GM12878 (cell line): ENCODE data around the gene SV2A. TPM values are rescaled to one million over a fixed set of nuclear protein-coding genes. Genes with fewer than 3 reads are reported as not detected.

ENCODE experiments used
- ATAC-seq: fragments of 200-7000 bp; cut with Tn5 transposase; 3 replicates; pipeline ENCODE4 v1.9.1; 2020; ENCODE audit warnings: mild to moderate bottlenecking, moderate library complexity
- BruUV-seq: library from RNA; stranded (reverse); fragments of 400-500 nt; replicated peaks from 2 replicates; lab custom pipeline; 2021; lab: Mats Ljungman, UMichigan
- CTCF ChIA-PET: fragments of 300-600 bp; sonication (Branson Sonifier 250); formaldehyde crosslinking; extraction: SDS; loops from one replicate; lab custom pipeline; 2021; ENCODE audit warnings: inconsistent platforms; lab: Yijun Ruan, JAX
- POLR2A ChIA-PET: fragments of 350-600 bp; formaldehyde crosslinking; extraction: SDS; loops from one replicate; lab custom pipeline; 2021; ENCODE audit warnings: inconsistent platforms; lab: Charles Lee
- RAD21 ChIA-PET: fragments of 300-600 bp; sonication (Branson Sonifier 250); formaldehyde crosslinking; loops from one replicate; lab custom pipeline; 2023; ENCODE audit warnings: antibody characterized with exemption; ENCODE audit not compliant: unreplicated experiment; lab: Charles Lee
- SMC1A ChIA-PET: fragments of 300-600 bp; sonication (Branson Sonifier 250); formaldehyde crosslinking; loops from one replicate; lab custom pipeline; 2023; ENCODE audit not compliant: unreplicated experiment, uncharacterized antibody; lab: Charles Lee
- DNase-seq: peaks from one replicate; pipeline ENCODE4 v3.0.0-alpha.2; 2011; ENCODE audit warnings: low read depth, low spot score
- FAIRE-seq: peaks from 3 replicates; lab custom pipeline; 2011; peaks lifted over from hg19 to GRCh38; lab: Jason Lieb, UNC
- H2AFZ ChIP-seq: 2 replicates; pipeline ENCODE4 v1.6.0; 2011; ENCODE audit warnings: low read depth, low read length, control low read depth; ENCODE audit not compliant: control insufficient read depth
- H3K27ac ChIP-seq: 2 replicates; pipeline ENCODE4 v1.5.1; 2011; ENCODE audit warnings: control low read depth; ENCODE audit not compliant: control insufficient read depth, insufficient read depth
- H3K27me3 ChIP-seq, 2 experiments: replicated peaks in 1 of 2; 2 replicates each; pipeline versions ENCODE4 v1.6.0 to v1.6.1; 2011; ENCODE audit warnings: low read length in 1 of 2; ENCODE audit not compliant: control insufficient read depth in 2 of 2, insufficient read depth in 2 of 2
- H3K36me3 ChIP-seq, 2 experiments: 2 replicates each; pipeline ENCODE4 v1.5.1; 2011; ENCODE audit warnings: low read length in 1 of 2; ENCODE audit not compliant: control insufficient read depth in 2 of 2, insufficient read depth in 2 of 2
- H3K4me1 ChIP-seq: 2 replicates; pipeline ENCODE4 v1.6.1; 2011; ENCODE audit warnings: mild to moderate bottlenecking, low read length, moderate library complexity, mixed read lengths; ENCODE audit not compliant: control insufficient read depth, insufficient read depth
- H3K4me2 ChIP-seq: 2 replicates; pipeline ENCODE4 v1.6.0; 2011; ENCODE audit warnings: control low read depth; ENCODE audit not compliant: control insufficient read depth, insufficient read depth
- H3K4me3 ChIP-seq: fragments of 200-600 bp; sonication (generic); 2 replicates; pipeline ENCODE4 v1.5.1; 2016
- H3K79me2 ChIP-seq: 2 replicates; pipeline ENCODE4 v1.6.0; 2011; ENCODE audit warnings: low read length; ENCODE audit not compliant: control insufficient read depth, insufficient read depth
- H3K9ac ChIP-seq: 2 replicates; pipeline ENCODE4 v1.8.0; 2011; ENCODE audit warnings: low read length, control low read depth, mixed read lengths; ENCODE audit not compliant: control insufficient read depth, insufficient read depth
- H3K9me3 ChIP-seq: replicated peaks from 3 replicates; pipeline ENCODE4 v1.5.1; 2011; ENCODE audit warnings: mild to moderate bottlenecking, low read length; ENCODE audit not compliant: control insufficient read depth, insufficient read depth
- H4K20me1 ChIP-seq: 2 replicates; pipeline ENCODE4 v1.6.0; 2011; ENCODE audit not compliant: control insufficient read depth, insufficient read depth
- CHD2 ChIP-seq: IDR thresholded peaks from 2 replicates; pipeline ENCODE4 v1.6.1; 2011; ENCODE audit warnings: low read depth, low read length, improper control_type of control experiment, borderline replicate concordance
- EP300 ChIP-seq, 2 experiments: fragments of 150-350 bp in 1 of 2; IDR thresholded peaks; 2 replicates each; pipeline ENCODE4 v1.6.1; 2011 to 2012; ENCODE audit warnings: low read depth in 2 of 2, low read length in 2 of 2, borderline replicate concordance in 1 of 2, improper control_type of control experiment in 1 of 2, inconsistent platforms in 1 of 2; ENCODE audit not compliant: control insufficient read depth in 1 of 2
- USF1 ChIP-seq: IDR thresholded peaks from 2 replicates; pipeline ENCODE4 v1.6.1; 2011; ENCODE audit warnings: borderline replicate concordance, low read depth, mild to moderate bottlenecking, moderate library complexity, mixed read lengths, low read length; ENCODE audit not compliant: insufficient read depth; ENCODE audit errors: extremely low read length
- ZNF592 ChIP-seq: fragments of 450-650 bp; IDR thresholded peaks from 2 replicates; pipeline ENCODE4 v1.6.1; 2017; ENCODE audit warnings: mild to moderate bottlenecking, moderate library complexity
- WGBS: methylation state at CpG from one replicate; pipeline ENCODE4 v1.1.6; 2016; ENCODE audit warnings: low lambda C conversion rate; ENCODE audit not compliant: insufficient replicate concordance, insufficient coverage; ENCODE audit errors: missing lambda C conversion rate; 5-methylcytosine and 5-hydroxymethylcytosine counted together
- in situ Hi-C: fragments of 300-500 bp; cut with MboI; formaldehyde crosslinking; loops from 9 replicates; pipeline ENCODE4 v1.14.3; 2018; ENCODE audit warnings: mixed read lengths
- intact Hi-C: fragments of 100-400 bp; cut with micrococcal nuclease; formaldehyde crosslinking; loops from one replicate; pipeline ENCODE4 v1.14.2; 2022; ENCODE audit not compliant: unreplicated experiment
- polyA plus RNA-seq, 11 experiments: library from polyadenylated mRNA; depleted of rRNA in 4 of 11; unstranded in 6 of 11; stranded (reverse) in 5 of 11; fragments of >200 nt; fragmentation: Nextera tagmentation in 4 of 11; fragmentation: Illumina TruSeq in 1 of 11; extraction: Ambion mirVana in 4 of 11; extraction: Trizol in 1 of 11; gene quantifications; 1 replicate in 1 of 11; 2 replicates in 10 of 11; pipeline versions ENCODE4 v1.2.1 to v1.2.3, GENCODE V29; 2011 to 2016; ENCODE audit warnings: inconsistent platforms in 2 of 11, missing spikeins in 2 of 11, low read depth in 1 of 11
- total RNA-seq, 4 experiments: library from RNA; depleted of rRNA in 3 of 4; stranded (reverse); fragments of >200 nt in 3 of 4; fragmentation: Illumina TruSeq in 1 of 4; extraction: Trizol in 1 of 4; gene quantifications; 2 replicates each; pipeline versions ENCODE4 v1.2.1 to v1.2.3, GENCODE V29; 2013 to 2021

SV2A gene
- total and polyA plus RNA-seq, 10 of the 15 experiments (the other 5 are each of a cell fraction or from before 2014, with no cell fraction given): 0.39 to 11.6 (median 5.4) TPM

- no peak overlapping the region for H3K4me3 ChIP-seq
- H3K79me2 ChIP-seq: no peaks in the 10 kb centered on the region
- no peaks in the 10 kb centered on the region for H3K36me3 ChIP-seq
- no peak overlapping the region for H2AFZ ChIP-seq
- H3K9me3 ChIP-seq: no peaks in the 10 kb centered on the region
- H3K4me2 ChIP-seq: no peak overlapping the region
- H3K27me3 ChIP-seq: no peaks in the 10 kb centered on the region
- in situ Hi-C loops: loop anchor here (5.0 kb wide), 1 partner anchor 141 kb away; no protein-coding TSS in a partner anchor
- WGBS: 52% methylated on average over 10 of the region's 10 CpGs
- no peak for TF ChIP-seq ZNF592
- no peak for TF ChIP-seq USF1
- TF ChIP-seq EP300 (IDR thresholded peaks at IDR 0.05; ENCODE audit: borderline replicate concordance in 1 of 2, control insufficient read depth in 1 of 2, low read depth in 2 of 2, low read length in 2 of 2): no peak
- TF ChIP-seq CHD2: no peak
- TF ChIP-seq, all 136 proteins: peak for 0
- H4K20me1 ChIP-seq: no peaks in the 10 kb centered on the region
- ATAC-seq: no peak
- ChIA-PET POLR2A (interaction anchor here (0.5 kb wide), 1 partner anchor 468 kb away, joined by 3 read pairs; no protein-coding TSS in a partner anchor), SMC1A (no interaction called here), RAD21 (no interaction called here), CTCF (no interaction called here)
- H3K9ac ChIP-seq: no peak overlapping the region
- DNase-seq: no peak
- no TSS peak for BruUV-seq
- H3K4me1 ChIP-seq: no peaks in the 10 kb centered on the region
- no peak overlapping the region for H3K27ac ChIP-seq
- FAIRE-seq: no peak
- intact Hi-C loops: no loop called here
These were observed 11.0 kb downstream of the SV2A start for GRCh38 chr1:149906570-149907075.
